Activated gamma-delta T cell (primary cell): ENCODE measurements around the gene HMGA1.
"Not testable (repeated sequence)": the region's sequence is repeated elsewhere in the genome, so short reads cannot be mapped to it uniquely, and the experiment has no call there.

Experiments used
- DNase-seq: peaks from one replicate; lab custom pipeline; 2025; lab: John Stamatoyannopoulos, UW

The HMGA1 gene

GRCh38 chr6:34260576-34261267, 24.0 kb downstream of the HMGA1 start:
- no peak for DNase-seq

DNA sequence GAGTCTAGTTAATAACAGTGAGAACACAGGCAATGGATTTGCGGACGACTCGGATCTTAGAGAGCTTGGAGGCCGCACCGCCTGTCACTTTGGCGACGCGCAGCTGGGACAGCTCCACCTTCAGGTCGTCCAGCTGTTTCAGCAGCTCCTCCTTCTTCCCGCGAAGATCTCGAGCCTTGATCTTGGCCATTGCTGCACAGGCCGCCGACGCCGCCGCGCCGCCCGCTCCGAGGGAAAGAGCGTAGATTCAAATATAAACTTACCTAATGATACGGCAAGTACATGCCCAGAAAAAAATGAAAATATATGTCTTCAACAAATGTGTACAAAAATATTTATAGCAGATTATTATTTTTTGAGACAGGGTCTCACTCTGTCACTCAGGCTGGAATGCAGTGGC, 26.8 kb downstream of the HMGA1 start:
- not testable (repeated sequence) for DNase-seq

- DNase-seq, result no peak
Observed at GRCh38 chr6:34267746-34268145, 31.1 kb downstream of the HMGA1 start.

DNA sequence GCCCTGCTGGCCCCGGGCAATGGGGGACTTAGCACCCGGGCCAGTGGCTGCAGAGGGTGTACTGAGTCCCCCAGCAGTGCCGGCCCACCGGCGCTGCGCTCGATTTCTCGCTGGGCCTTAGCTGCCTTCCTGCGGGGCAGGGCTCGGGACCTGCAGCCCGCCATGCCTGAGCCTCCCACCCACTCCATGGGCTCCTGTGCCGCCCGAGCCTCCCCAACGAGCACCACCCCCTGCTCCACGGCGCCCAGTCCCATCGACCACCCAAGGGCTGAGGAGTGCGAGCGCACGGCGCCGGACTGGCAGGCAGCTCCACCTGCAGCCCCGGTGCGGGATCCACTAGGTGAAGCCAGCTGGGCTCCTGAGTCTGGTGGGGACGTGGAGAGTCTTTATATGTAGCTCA, 32.5 kb downstream of the HMGA1 start:
- not testable (repeated sequence) for DNase-seq

- DNase-seq, result not testable (repeated sequence)
Observed at GRCh38 chr6:34269658-34270341, 33.1 kb downstream of the HMGA1 start.

DNA sequence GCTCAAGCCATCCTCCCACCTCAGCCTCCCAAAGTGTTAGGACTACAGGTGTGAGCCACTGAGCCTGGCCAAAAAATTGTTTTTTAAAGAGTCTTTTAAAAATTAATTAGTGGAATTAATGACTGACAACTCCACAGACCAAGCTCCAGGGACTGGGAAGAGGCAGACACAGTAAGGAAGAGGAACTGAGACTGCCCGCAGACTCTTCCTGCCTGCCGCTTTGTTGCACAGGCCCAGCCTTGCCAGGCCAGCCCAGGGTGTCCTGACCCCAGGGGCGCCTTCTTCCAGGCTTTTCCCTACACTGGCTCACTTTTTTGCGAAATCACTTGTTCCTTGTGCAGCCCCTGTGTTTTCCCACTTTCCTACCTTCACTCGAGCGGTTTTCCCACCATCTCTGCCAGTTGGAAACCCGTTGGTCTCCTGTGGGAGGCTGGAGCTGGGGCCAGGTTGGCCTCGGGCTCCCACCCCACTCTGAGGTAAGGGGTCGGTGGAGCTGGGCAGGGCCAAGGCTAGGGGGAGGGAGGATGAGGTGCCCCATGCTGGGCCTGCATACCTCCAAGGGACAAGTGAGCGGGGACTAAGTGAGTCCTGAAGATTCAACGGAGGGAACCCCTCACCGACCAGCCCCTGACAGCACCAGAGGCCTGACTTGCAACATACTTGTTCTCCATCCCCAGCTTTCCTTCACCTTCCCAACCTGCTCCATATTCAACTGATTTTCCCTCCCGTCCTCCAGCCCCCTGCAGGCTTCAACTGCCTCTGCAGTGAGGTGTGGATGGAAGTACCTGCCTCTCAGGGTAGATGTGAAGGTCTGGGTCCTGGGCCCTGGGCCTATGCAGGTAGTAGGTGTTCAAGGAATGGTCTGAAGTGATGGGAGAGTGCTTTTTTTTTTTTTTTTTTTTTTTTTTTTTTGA, 35.6 kb downstream of the HMGA1 start:
- no peak for DNase-seq

- no peak for DNase-seq
Observed at GRCh38 chr6:34273242-34273805, 36.7 kb downstream of the HMGA1 start.

- DNase-seq, result no peak
Observed at GRCh38 chr6:34274129-34274528, 37.5 kb downstream of the HMGA1 start.

GRCh38 chr6:34275128-34275804, 38.6 kb downstream of the HMGA1 start:
- DNase-seq, result no peak

GRCh38 chr6:34276191-34276590, 39.5 kb downstream of the HMGA1 start:
- DNase-seq, result no peak

DNA sequence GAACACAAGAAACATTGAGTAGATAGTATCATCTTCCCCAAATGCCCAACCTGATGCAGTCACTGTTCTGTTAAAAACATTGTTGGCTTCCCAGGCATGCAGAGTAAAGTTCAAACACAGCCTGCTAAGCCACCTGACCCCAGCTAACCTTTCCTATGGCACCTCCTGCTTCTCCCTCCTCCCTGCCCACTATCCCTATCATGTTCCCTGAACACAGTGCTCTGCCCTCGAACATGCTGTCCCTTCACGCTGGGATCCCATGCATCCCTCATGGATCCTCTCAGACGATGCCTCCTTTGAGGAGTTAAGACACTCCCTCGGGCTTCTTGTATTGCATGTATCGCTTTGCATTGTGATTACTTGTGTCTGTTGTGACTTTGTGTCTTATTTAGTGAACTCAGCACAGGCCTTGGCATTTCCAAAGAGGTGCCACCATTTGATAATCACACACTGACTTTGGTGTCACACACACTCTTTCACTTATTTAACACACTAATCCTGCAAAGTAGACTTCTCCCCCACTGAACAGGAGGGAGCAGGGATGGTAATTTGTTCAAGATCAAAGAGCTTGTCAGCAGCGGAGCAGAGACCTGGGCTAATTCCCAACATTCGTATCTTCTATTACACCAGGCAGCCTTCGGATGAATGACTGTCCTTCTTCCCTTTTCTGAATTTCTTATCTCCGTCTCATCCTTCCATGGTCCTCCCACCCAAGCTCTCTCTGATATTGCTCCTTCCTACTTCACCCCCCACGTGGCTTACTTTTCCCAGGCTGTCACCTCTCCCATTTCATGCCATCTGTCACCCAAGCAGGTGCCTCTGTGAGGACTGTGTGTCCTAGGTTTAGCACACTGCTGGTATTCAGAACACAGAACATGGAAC, 40.4 kb downstream of the HMGA1 start:
- DNase-seq, result no peak

DNA sequence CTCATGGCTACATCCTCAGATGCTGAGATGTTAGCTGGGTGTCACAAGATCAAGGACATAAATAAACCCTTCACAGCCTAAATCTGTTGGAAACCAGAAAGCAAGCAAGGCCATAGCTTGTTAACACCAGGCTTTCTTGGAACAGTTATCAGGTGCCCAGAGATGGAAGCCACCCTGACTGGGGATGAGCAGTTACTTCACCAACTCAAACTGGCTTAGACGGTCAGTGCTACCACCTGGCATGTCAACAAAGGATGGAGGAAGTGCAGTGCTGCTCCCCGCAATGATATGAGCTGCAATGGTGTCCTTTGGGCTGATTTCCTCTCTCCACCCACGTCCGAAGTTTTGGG, 41.1 kb downstream of the HMGA1 start:
- no peak for DNase-seq

DNA sequence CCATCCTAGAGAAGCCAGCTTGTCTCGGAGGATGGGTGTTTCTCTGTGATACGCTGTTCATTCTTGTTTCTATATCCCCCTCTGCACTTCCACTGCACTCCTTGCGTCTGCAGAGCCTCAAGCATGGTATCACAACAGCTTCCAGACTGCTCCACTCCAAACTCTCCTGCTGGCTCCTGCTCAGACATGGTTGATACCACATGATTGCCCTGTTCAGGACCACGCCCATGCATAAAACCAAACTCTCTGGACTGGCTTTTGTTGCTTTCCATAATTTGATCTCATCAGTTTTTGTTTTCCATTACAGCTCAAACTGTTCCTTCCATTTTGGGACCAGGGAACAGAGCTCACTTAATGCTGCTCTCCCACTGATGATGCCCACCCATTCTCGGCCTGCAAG, 42.2 kb downstream of the HMGA1 start:
- DNase-seq, result no peak

- no peak for DNase-seq
Observed at GRCh38 chr6:34280216-34280615, 43.5 kb downstream of the HMGA1 start.

DNA sequence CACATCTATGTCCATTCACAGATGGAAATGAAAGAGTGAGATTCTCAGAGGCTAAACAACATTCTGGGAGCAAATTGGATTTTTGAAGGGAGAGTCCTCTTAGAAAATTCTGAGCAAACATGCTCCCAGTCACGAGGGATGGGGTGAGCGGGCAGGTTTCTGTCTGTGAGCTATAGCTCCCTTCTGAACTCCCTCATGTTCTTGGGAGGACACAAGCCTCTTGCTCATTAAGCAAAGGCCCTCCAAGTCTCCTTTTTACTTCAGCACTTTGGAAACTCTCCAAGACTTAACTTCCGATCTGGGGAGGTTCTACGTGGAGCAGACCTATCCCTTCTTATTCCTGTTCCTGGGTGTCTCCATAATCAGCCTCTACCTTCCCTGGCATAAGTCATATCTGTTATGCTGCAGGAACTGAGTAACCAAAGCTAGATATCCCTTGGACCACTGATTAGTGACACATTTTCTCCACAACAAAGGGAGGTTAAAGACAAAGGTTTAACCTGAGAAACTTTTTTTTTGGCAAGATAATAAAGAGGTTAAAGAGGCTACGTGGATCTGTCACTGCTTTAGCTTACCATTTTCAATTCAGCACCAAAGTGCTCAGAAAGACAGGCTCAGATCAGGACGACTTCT, 45.1 kb downstream of the HMGA1 start:
- no peak for DNase-seq

- no peak for DNase-seq
Observed at GRCh38 chr6:34284563-34285447, 48.1 kb downstream of the HMGA1 start.

- no peak for DNase-seq
Observed at GRCh38 chr6:34285448-34286164, 48.9 kb downstream of the HMGA1 start.

- no peak for DNase-seq
Observed at GRCh38 chr6:34288581-34288980, 51.9 kb downstream of the HMGA1 start.

- no peak for DNase-seq
Observed at GRCh38 chr6:34289137-34289536, 52.5 kb downstream of the HMGA1 start.
